ENCODE data around the gene SOWAHD.
"Not testable (repeated sequence)": the region's sequence is repeated elsewhere in the genome, so short reads cannot be mapped to it uniquely, and the experiment has no call there.

The SOWAHD gene, protein sequence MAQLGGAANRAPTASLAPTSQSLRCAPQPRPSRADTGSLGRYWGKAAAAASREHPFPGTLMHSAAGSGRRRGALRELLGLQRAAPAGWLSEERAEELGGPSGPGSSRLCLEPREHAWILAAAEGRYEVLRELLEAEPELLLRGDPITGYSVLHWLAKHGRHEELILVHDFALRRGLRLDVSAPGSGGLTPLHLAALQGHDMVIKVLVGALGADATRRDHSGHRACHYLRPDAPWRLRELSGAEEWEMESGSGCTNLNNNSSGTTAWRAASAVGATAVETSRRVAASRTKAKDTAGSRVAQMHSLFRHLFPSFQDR

DNA sequence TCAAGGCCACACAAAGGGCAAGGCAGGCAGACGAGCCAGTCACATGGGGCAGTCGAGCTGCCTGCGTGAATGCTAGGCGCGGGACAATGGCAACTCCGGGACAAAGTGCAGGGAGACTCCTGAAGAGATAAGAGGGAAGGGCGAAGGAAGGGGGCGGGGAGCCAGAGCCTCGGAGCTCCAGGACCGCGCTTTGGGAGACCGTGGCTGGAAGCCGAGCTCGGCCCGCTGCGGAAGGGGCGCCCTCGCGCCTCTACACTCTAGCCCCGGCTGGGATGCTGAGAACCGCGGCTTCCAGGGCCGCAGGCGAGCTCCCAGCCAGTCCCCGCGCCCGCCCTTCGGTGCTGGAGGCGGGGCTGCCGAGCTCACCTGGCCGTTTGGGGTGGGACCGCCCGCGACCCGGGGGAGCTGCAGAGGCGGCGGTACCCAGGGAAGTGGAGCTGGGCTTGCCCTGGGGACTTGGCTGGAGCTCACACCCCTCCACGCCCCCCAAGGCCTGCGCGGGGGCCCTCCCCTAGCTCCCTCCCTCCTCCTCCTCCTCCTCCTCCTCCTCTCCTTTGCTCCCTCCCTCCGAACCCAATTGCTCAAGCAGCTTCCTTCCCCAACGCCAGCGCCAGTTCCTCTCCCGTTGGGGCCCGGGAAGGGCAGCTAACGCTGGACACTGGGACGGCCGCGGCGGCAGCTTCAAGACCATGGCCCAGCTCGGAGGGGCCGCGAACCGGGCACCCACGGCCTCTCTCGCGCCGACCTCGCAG lies at the start of gene SOWAHD:
SOWAHD (plus strand) TSS at position 610 of the 752 bp plus-strand sequence; CDS start at position 690, 80 bp downstream.
- peak; percentile 10 for DNase-seq

DNA sequence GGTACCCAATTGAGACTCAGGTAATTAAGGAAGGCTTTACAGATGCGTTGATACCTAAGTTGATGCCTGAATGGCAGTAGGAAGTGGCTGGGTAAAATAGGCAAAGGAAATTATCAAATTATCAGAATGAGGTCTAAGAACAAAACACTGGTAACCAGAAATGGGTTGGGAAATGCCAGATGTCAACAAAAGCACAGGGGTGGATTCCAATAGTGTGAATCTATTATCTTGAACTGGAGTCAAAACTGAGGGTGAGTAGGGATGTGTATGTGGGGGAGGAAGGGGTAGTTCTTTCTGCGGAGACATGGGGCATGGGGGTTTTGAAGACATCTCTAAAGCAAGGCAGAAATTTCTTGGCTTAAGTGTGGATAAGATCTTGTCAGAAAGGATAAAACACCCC lies 49.5 kb upstream of the SOWAHD start:
- DNase-seq, result no peak

DNA sequence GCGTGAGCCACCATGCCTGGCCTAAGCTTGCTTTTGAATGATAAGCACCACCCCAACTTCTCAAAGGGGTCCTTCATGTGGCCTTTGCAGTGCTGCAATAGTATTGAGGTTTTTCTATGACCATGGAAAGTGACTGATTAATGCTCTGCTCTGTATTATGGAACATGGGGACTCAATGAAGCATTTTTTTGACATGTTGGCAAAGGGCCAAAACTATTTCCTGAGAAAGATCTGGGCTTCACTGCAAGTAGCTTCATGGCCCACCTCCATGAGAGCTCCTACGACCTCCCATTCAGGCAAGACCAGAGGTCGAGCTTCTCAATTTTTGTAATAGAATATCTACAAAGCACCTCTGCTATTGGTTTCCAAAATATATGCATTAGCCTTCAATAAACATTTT lies 48.8 kb upstream of the SOWAHD start:
- no peak for DNase-seq

DNA sequence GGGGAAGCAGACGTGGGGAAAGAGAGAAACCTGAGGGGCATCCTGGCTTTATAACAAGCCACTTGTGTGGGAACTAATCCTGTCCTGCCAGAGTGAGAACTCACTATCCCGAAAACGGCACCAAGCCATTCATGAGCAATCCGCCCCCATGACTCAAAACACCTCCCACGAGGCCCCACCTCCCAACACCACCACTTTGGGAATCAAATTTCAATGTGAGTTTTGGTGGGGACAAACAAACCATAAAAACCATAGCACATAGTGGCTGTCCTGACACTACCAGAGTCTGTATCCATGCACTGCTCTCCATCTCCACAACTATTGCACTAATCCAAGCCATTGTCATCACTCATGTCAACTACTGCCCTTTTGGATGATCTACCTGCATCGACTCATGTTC lies 36.9 kb upstream of the SOWAHD start:
- DNase-seq, result no peak

DNA sequence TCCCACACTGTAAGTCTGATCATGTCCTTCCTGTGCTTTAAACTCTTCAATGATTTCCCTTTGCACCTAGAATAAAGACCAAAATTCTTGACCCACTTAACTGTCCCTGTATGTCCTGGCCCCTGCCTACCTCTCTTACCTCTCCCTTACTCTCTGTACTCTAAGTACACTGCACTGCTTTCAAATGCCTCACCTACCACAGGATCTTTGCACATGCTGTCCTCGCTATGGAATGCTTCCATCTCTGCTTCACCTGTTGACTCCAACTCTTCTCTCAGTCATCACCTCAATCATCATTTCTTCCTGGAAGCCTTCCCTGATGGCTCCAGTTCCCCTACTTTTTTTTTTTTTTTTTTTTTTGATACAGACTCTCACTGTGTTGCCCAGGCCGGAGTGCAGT lies 36.5 kb upstream of the SOWAHD start:
- DNase-seq, result no peak

DNA sequence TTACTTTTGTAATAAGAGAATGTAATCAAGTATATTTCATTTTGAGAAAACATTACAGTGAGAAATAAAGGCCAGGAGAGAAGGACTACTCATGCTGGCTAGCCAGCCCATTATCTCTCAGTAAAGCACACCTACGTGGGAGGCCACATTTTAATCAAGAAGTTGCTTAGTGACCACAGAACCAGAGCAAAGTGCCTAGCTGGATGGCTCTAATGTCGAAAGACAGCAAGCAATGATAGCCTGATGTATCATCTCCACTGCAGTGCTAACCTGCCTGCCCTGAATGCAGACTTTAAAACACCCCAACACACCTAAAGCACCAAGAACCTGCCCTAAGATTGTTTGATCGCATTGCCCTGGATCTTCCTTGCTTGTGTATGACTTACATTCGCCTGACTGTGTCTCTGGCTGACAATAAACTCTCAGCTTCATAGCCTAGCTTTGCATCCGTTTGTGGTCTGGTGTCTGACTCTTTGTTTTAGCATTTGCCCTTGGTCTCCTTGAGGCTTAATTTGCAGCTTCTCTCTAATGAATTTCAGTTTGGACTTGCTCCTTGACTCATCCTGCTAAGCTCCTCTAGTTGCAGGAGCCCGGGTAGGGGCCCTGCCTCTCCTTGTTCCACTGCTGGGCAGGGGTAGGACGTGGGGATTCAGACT lies 31.4 kb upstream of the SOWAHD start:
- DNase-seq, result no peak

DNA sequence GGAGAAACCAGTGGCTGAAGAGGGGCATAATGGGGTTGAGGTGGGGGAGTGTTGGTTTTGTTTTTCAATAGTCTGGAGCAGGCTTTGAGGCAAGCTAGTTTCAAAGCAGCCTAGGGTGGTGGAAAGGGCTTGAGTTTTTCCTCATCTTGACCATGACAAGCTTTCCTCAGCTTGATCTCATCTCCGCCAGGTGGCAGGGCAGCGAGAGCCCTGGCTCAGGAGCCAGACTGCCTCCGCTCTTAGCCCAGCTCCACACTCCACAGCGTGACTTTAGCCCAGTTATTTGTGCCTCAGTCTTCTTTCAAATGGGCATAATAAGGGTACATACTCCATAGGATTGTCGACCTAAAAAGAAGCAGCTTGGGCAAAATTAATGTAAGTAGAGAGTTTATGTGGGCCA lies 29.9 kb upstream of the SOWAHD start:
- DNase-seq, result no peak

DNA sequence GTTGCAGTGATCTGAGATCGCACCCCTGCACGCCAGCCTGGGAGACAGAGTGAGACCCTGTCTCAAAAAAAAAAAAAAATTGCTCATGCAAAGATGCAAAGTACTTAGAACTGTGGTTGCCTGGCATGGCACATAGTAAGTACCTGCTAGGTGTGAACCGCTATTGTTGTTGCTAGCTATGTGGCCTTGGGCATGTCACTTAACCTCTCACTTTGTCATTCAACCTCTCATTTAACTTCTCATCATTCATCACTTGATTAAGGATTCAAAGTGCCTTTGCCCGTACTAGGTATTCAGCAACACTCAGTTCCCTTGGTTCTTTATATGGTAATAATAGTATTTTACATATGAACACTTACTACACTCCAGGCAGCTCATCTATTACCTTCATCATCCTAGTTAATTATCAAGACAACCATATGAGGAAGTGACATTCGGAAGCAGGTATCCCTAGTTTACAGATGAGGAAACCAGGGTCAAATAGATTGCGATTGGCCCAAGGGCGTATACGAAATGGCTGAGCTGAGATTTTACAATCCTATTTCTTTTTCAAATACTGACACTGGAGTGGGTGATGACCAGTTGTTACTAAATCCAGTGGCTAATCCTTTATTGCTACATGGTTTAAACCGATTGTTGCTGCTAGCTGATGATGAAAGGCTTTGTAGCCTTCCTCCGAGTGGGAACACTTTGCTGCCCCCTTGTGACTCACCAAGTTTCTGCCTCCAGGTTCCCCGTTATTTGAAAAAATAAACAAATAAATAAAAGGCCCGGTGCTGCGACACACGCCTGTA lies 28.8 kb upstream of the SOWAHD start:
- peak; percentile 46 for DNase-seq

DNA sequence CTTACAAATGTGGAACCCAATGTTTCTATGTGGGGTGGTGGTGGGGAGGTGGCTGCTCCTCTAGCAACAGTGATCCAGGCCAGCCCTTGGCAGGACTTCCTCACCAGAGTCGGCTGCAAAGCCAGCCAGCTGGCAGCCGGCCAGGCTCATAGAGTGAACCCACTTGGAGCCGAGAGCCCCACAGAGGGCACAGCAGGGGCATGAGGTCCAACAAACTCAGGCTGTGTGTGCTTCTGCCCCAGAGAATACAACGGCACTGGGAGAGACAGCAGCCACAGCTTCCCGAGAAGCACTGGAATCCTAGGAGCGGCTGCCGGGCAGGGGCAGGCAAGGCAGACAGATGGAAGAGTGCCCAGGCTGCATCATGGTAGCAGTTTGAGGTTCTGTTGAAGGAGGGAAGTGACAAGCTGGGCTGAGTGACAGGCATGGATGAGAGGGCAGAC lies 23.5 kb upstream of the SOWAHD start:
- no peak for DNase-seq

DNA sequence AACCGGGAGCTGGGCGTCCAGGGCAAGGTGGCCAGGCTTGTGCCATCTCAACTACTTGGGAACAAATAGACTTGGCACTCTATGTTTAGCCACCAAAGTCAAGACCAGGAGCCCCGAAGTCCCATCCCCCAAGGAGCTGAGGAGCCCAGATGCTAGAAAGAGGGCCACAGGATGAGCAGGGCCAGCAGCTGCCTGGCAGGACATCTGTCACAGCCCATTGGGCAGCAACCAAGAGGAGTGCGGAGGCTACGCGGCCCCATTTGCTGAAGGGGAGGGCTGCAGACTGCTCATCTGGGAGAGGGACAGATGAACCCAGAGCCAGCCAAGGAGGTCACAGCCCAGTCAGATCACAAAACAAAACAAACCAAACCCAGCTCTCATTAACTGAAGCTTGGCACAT lies 22.9 kb upstream of the SOWAHD start:
- DNase-seq, result no peak

DNA sequence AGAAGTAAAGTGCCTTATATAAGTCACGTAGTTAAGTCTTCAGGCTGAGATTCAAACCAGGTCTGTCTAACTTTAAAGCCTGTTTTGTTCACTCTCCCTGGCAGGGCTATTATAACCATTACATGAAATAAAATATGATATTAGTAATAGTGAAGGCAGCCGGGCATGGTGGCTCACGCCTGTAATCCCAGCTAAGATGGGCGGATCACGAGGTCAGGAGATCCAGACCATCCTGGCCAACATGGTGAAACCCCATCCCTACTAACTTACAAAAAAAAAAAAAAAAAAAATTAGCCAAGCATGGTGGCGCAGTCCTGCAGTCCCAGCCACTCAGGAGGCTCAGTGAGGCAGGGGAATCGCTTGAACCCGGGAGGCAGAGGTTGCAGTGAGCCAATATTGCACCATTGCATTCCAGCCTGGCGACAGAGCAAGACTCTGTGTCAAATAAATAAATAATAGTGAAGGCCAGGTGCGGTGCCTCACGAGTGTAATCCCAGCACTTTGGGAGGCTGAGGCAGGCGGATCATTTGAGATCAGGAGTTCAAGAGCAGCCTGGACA lies 22.1 kb upstream of the SOWAHD start:
- DNase-seq, result no peak

DNA sequence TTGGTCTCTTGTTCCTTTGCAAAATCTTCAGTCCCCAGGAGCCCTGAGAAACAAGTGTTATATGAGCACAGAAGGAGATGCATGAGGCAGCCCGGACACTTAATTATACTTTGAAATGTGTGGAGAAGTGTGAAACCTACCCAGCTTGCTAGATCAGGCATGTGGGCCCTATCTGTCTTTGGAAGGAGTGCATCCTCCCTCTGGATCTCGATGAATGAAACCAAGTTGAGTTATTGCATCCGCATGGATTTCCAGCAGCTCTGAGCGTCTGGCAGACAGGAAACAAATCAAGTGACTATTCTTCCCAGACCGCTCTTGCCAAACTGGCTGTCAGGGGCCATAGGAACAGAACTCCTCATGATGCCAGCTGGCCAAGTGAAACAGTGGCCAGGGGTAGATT lies 19.6 kb upstream of the SOWAHD start:
- DNase-seq, result no peak

DNA sequence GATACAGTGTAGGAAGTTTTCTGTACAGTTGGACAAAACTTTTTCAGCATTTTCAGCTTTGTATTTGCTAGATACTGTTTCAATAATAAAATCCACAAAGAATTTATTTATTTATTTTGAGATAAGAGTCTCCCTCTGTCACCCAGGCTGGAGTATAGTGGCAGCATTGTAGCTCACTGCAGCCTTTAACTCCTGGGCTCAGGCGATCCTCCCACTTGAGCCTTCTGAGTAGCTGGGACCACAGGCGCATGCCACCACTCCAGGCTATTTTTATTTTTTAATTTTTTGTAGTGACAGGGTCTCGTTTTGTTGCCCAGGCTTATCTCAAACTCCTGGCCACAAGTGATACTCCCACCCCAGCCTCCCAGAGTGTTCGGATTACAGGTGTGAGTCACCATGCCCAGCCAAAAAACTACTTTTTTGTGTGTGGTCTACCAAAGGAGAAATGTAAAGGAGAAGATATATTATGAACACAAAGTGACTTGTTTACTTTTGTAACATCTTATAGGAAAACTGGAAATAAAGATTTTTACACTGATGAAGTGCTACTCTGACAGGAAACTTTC lies 13.0 kb upstream of the SOWAHD start:
- no peak for DNase-seq

DNA sequence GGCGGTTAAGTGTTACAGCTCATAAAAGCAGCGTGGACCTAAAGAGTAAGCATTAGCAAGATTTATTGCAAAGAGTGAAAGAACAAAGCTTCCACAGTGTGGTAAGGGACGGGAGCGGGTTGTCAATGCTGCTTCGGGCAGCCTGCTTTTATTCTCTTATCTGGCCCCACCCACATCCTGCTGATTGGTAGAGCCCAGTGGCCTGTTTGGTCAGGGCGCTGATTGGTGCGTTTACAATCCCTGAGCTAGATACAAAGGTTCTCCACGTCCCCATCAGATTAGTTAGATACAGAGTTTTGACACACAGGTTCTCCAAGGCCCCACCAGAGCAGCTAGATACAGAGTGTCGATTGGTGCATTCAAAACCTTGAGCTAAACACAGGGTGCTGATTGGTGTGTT lies 8.3 kb upstream of the SOWAHD start:
- not testable (repeated sequence) for DNase-seq

DNA sequence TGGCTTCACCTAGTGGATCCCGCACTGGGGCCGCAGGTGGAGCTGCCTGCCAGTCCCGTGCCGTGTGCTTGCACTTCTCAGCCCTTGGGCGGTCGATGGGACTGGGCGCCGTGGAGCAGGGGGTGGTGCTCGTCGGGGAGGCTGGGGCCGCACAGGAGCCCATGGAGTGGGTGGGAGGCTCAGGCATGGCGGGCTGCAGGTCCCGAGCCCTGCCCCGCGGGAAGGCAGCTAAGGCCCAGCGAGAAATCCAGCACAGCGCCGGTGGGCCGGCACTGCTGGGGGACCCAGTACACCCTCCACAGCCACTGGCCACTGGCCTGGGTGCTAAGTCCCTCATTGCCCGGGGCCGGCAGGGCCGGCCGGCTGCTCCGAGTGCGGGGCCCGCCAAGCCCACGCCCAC lies 7.6 kb upstream of the SOWAHD start:
- DNase-seq, result not testable (repeated sequence)

DNA sequence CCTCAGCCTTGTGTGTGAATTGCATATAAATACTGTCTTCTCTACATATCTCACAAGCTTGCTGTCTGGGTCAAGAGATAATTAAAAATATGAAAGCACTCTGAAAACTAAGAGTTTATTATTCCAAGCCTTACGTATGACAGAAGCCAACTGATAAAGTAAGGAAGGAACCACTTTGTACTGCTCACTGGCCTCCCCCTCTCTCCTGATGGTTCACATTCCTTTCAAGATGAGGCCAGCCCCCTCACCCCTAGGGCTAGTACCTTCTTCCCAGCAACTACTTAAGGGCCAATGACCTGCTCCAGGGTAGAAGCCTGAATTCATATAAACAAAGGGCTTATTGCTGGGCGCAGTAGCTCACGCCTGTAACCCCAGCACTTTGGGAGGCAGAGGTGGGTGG lies 5.4 kb upstream of the SOWAHD start:
- no peak for DNase-seq

DNA sequence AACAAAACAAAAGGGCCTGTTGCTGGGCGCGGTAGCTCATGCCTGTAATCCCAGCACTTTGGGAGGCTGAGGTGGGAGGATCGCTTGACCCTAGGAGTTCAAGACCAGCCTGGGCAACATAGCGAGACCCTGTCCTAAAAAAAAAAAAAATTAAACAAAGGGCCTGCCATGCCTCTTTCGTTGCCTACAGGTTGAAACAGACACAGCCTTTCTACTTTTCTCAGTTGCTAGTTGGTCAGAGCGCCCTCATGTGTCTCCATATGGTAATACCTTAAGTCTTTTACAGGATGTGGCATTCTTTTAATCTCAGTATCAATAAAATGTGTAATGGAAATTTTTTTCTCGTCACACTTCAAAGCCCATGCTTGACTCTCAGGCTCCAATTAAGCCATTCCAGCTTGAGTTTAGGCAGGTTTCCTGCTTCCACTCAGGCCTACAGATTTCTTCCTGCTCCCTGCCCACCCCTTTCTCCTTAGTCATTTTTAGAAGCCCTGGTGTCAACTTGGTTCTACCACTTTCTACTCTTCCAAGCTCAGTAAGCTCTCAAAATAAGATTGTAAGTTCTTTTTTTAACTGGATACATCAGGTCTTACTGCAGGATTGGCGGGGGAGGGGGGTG lies 4.6 kb upstream of the SOWAHD start:
- peak; percentile 40 for DNase-seq

DNA sequence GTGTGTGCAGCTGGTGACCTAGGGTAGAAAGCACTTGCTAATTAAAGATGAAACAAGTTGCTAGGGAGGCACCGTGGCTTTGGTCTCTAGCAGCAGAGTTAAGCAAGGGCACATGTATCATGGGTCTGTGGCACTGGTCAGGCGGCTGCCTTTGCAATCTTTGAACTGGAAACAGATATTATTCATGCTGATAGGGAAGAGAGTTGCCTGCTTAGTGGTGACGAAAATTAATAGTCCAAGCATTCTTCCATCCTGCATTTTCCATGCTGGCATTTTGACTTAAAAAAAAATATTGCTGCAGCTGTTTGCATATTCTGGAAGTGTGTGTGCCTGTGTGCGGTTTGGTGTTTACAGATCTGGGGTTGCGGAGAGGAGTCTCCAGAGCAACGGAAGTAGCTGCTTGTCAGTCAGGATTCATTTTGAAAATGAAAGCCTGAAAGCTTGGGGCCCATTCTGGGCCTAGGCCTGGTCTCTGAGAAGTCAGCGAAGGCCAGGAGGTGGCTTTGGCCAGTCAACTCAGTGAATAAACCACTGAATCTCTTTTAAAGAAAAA lies 2.3 kb upstream of the SOWAHD start:
- DNase-seq, result peak; percentile 14

DNA sequence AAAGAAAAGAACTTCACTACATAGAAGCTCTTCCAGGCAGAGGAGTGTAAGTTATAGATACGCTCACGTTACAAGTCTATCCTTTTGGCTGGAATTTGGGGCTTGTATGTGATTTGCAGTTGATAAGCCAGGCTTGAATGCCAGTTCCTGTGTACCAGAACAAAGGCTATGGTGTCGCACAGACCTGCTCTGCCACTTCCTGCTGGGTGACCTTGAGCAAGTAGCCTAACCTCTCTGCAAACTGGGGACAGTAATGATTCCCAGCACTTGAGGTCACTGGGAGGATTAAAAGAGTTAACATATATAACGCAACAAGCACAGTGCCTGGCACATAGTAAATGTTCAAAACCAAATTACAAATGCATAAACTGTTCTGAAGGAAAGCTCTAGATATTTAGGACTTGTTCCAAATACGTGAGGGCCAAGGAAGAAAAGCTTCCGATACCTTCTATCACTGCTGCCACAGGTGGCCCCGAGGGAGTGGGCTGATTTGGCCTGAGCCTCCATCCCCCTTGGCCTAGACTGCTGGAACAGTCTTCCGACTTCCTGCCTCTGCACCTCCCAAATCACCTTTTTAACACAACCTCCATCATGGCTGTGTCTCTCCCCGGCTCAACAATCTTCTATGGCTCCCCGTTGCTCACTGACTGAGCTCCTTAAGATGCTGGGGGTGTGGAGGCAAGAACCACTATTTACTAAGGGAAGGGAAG lies 1.3 kb upstream of the SOWAHD start:
- no peak for DNase-seq

DNA sequence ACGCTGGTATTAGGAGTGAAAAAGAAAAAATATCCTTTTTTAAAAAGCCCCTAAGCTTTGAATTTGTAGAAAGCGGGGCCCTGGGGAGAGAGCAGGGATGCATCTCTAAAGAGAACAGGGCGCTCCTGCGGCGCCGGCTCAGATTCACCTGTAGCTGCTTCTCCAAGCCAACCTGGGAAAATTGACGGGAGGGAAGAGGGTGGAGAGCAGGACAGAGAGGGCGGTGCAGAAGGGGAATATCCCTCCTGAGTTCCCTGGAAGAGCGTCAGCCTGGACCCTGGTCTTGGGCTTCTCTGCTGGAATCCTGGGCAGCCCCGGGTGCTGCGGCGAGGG lies 776 bp upstream of the SOWAHD start:
- no peak for DNase-seq

DNA sequence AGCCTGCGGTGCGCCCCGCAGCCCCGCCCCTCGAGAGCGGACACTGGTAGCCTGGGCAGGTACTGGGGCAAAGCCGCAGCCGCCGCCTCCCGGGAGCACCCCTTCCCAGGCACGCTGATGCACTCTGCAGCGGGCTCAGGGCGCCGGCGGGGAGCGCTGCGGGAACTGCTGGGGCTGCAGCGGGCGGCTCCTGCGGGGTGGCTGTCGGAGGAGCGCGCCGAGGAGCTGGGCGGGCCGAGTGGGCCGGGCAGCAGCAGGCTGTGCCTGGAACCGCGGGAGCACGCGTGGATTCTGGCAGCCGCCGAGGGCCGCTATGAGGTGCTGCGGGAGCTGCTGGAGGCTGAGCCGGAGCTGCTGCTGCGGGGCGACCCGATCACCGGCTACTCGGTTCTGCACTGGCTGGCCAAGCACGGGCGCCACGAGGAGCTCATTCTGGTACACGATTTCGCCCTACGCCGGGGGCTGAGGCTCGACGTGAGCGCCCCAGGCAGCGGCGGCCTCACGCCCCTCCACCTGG lies 401 bp downstream of the SOWAHD start:
- no peak for DNase-seq

All from fibroblast of skin of right biceps (primary cell).